ENCODE data around the gene KLK5.

- TF ChIP-seq CTCF (IDR thresholded peaks at IDR 0.05) (no peak), POLR2A (IDR thresholded peaks at IDR 0.05) (no peak)
These were observed 13.2 kb downstream of the KLK5 start for GRCh38 chr19:50939596-50939995.

Data from Peyer's patch (tissue), 4 donors.